Measurements from ENCODE around the gene NFIB. TPM values are rescaled to one million over a fixed set of nuclear protein-coding genes. Genes with fewer than 3 reads are reported as not detected.

The NFIB gene
- polyA plus RNA-seq, 3 donors: not detected

DNA sequence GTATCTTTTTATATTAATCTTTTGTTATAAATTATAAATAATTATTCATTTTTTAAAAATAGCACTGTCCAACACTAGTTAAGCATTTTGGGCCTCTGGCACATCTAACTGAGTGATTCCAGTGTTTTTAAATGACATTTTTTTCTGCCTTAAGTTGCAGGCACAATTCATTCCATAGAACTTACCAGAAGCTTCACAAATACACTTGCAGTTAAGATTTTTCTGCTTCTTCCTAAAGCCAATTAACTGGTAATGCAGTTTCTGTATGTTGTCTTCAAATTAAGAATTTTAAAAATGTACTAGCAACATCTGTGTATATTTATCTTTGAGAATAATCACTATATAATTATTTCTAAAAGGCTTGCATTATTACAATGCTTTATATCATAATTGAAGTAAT, 11.2 kb upstream of the NFIB start:
- peaks cover 12% of the 10 kb centered on the region for H3K4me1 Mint-ChIP-seq
- H3K4me3 ChIP-seq (replicated peaks in 1 of 3; ENCODE audit: low read depth in 2 of 3, low read length in 3 of 3): no peak overlapping the region
- peaks cover 10 to 11% of the 10 kb centered on the region in 2 donors for H3K4me1 ChIP-seq (ENCODE audit: control insufficient read depth in 1 of 2, insufficient read depth in 2 of 2, low read length in 2 of 2)
- no peak for DNase-seq
- H3K9me3 ChIP-seq (replicated peaks in 1 of 2; ENCODE audit: control insufficient read depth in 1 of 2, insufficient read depth in 1 of 2, low read length in 2 of 2): peaks cover 0 to 14% of the 10 kb centered on the region in 2 donors
- no peak overlapping the region for H3K9ac ChIP-seq (ENCODE audit: insufficient read depth, low read length, poor library complexity, severe bottlenecking)
- H3K79me2 ChIP-seq (ENCODE audit: insufficient read depth, low read length): no peaks in the 10 kb centered on the region
- H3K9me3 Mint-ChIP-seq: peaks cover 9 to 23% (median 17%) of the 10 kb centered on the region in 7 donors
- H3K36me3 Mint-ChIP-seq: peaks cover 4 to 6% of the 10 kb centered on the region in 2 donors
- H3K27me3 ChIP-seq (ENCODE audit: control insufficient read depth in 2 of 2, insufficient read depth in 2 of 2, low read length in 2 of 2): peaks cover 56 to 69% of the 10 kb centered on the region in 2 donors
- H3K27me3 Mint-ChIP-seq (ENCODE audit: low read depth in 3 of 3): peaks cover 46 to 68% (median 56%) of the 10 kb centered on the region in 3 donors
- H3K27ac ChIP-seq (ENCODE audit: low read depth in 1 of 2, low read length in 2 of 2): no peak overlapping the region
- no peaks in the 10 kb centered on the region for H3K36me3 ChIP-seq (replicated peaks in 1 of 2; ENCODE audit: control insufficient read depth in 1 of 2, insufficient read depth in 2 of 2, low read length in 2 of 2)
- H3K27ac Mint-ChIP-seq: no peak overlapping the region
- intact Hi-C loops (cut with micrococcal nuclease): no loop called here
- H4K20me1 ChIP-seq (ENCODE audit: insufficient read depth, low read length): no peaks in the 10 kb centered on the region
- H3K4me3 Mint-ChIP-seq: no peak overlapping the region
- no peak overlapping the region for H3K4me2 ChIP-seq (replicated peaks; ENCODE audit: extremely low read depth, low read length, poor library complexity, severe bottlenecking)
- TF ChIP-seq CTCF (IDR thresholded peaks at IDR 0.05): no peak
- H2AFZ ChIP-seq (ENCODE audit: insufficient read depth, low read depth, low read length, poor library complexity, severe bottlenecking): no peak overlapping the region

GRCh38 chr9:14323985-14324650, 10.2 kb upstream of the NFIB start:
- H3K27ac Mint-ChIP-seq: no peak overlapping the region
- no peak overlapping the region for H2AFZ ChIP-seq (ENCODE audit: insufficient read depth, low read depth, low read length, poor library complexity, severe bottlenecking)
- intact Hi-C loops (cut with micrococcal nuclease): no loop called here
- H3K27me3 Mint-ChIP-seq (ENCODE audit: low read depth in 3 of 3): peaks cover 50 to 66% (median 58%) of the 10 kb centered on the region in 3 donors
- H3K36me3 Mint-ChIP-seq: peaks cover 4 to 6% of the 10 kb centered on the region in 2 donors
- no CpG with 5 or more reads among the region's 2 CpGs for whole genome bisulfite sequencing (ENCODE audit: insufficient coverage)
- peaks cover 12% of the 10 kb centered on the region for H3K4me1 Mint-ChIP-seq
- peak overlapping the region in 1 of 2 donors; percentile 96 for H3K4me3 Mint-ChIP-seq
- peaks cover 10 to 11% of the 10 kb centered on the region in 2 donors for H3K4me1 ChIP-seq (ENCODE audit: control insufficient read depth in 1 of 2, insufficient read depth in 2 of 2, low read length in 2 of 2)
- H3K4me2 ChIP-seq (replicated peaks; ENCODE audit: extremely low read depth, low read length, poor library complexity, severe bottlenecking): no peak overlapping the region
- H3K36me3 ChIP-seq (replicated peaks in 1 of 2; ENCODE audit: control insufficient read depth in 1 of 2, insufficient read depth in 2 of 2, low read length in 2 of 2): no peaks in the 10 kb centered on the region
- H3K79me2 ChIP-seq (ENCODE audit: insufficient read depth, low read length): no peaks in the 10 kb centered on the region
- DNase-seq: no peak
- TF ChIP-seq CTCF (IDR thresholded peaks at IDR 0.05): no peak
- H4K20me1 ChIP-seq (ENCODE audit: insufficient read depth, low read length): no peaks in the 10 kb centered on the region
- no peak overlapping the region for H3K27ac ChIP-seq (ENCODE audit: low read depth in 1 of 2, low read length in 2 of 2)
- no peak overlapping the region for H3K4me3 ChIP-seq (replicated peaks in 1 of 3; ENCODE audit: low read depth in 2 of 3, low read length in 3 of 3)
- peaks cover 62 to 79% of the 10 kb centered on the region in 2 donors for H3K27me3 ChIP-seq (ENCODE audit: control insufficient read depth in 2 of 2, insufficient read depth in 2 of 2, low read length in 2 of 2)
- H3K9me3 Mint-ChIP-seq: peaks cover 9 to 23% (median 13%) of the 10 kb centered on the region in 7 donors
- H3K9me3 ChIP-seq (replicated peaks in 1 of 2; ENCODE audit: control insufficient read depth in 1 of 2, insufficient read depth in 1 of 2, low read length in 2 of 2): peaks cover 0 to 14% of the 10 kb centered on the region in 2 donors
- no peak overlapping the region for H3K9ac ChIP-seq (ENCODE audit: insufficient read depth, low read length, poor library complexity, severe bottlenecking)

Measured in CD14-positive monocyte (primary cell).